ENCODE results near the gene SH2D7. TPM values are rescaled to one million over a fixed set of nuclear protein-coding genes. Genes with fewer than 3 reads are reported as not detected.

SH2D7 gene
- polyA plus RNA-seq, 1 of the 3 experiments (the other 2 are of a cell fraction) = not detected

GRCh38 chr15:78112551-78112950, 20.2 kb downstream of the SH2D7 start:
- POLR2A ChIA-PET = no interaction called here
- CTCF ChIA-PET = interaction anchor here (0.6 to 9.3 kb wide), 33 partner anchors 9 to 1847 kb away, joined by 3 to 175 read pairs (median 5); partner anchors contain the start of genes ACSBG1 and CIB2
- Histone ChIP-seq H3K9ac (no peak overlapping the region), H3K9me3 (no peaks in the 10 kb centered on the region), H3K4me3 (ENCODE audit: low read depth in 2 of 2, low read length in 1 of 2) (no peak overlapping the region), H3K36me3 (replicated peaks in 1 of 2; ENCODE audit: control insufficient read depth in 1 of 2, insufficient read depth in 2 of 2, low read length in 1 of 2) (no peaks in the 10 kb centered on the region), H3K4me2 (no peak overlapping the region), H3K27me3 (ENCODE audit: insufficient read depth) (no peaks in the 10 kb centered on the region), H3K79me2 (ENCODE audit: insufficient read depth) (no peaks in the 10 kb centered on the region), H3F3A (replicated peaks; ENCODE audit: insufficient read depth) (peaks cover 2% of the 10 kb centered on the region), H3K4me1 (ENCODE audit: control insufficient read depth in 1 of 2, insufficient read depth in 2 of 2, low read depth in 1 of 2, low read length in 1 of 2) (no peaks in the 10 kb centered on the region; a peak in 1 of 4 replicates), H2AFZ (ENCODE audit: low read depth) (no peak overlapping the region), H3K9me2 (no peaks in the 10 kb centered on the region), H4K20me1 (ENCODE audit: insufficient read depth) (no peaks in the 10 kb centered on the region), H3K27ac (ENCODE audit: low read depth in 2 of 2, low read length in 1 of 2) (no peak overlapping the region)
- TF ChIP-seq IRF3 (IDR thresholded peaks at IDR 0.05; ENCODE audit: low read depth, low read length) = no peak
- TF ChIP-seq RCOR1 (IDR thresholded peaks at IDR 0.05; ENCODE audit: low read length) = no peak
- TF ChIP-seq NFIC (IDR thresholded peaks at IDR 0.05; ENCODE audit: borderline replicate concordance) = no peak
- no peak for TF ChIP-seq ELF1 (IDR thresholded peaks at IDR 0.05)
- no peak for TF ChIP-seq RAD21 (IDR thresholded peaks at IDR 0.05; ENCODE audit: low read length)
- TF ChIP-seq CTCF (IDR thresholded peaks at IDR 0.05) = no peak
- TF ChIP-seq MXI1 (IDR thresholded peaks at IDR 0.05; ENCODE audit: low read depth, low read length) = no peak
- no peak for TF ChIP-seq YY1 (IDR thresholded peaks at IDR 0.05; ENCODE audit: low read depth)
- no peak for TF ChIP-seq CHD2 (IDR thresholded peaks at IDR 0.05; ENCODE audit: low read length, partially characterized antibody)
- TF ChIP-seq GABPA (IDR thresholded peaks at IDR 0.05; ENCODE audit: low read depth) = no peak
- no peak for TF ChIP-seq SIN3A (IDR thresholded peaks at IDR 0.05; ENCODE audit: borderline replicate concordance, low read depth, low read length)
- TF ChIP-seq NRF1 (IDR thresholded peaks at IDR 0.05; ENCODE audit: low read depth, low read length) = no peak
- DNase-seq = no peak
- 52% methylated on average over 2 of the region's 3 CpGs for WGBS (ENCODE audit: low lambda C conversion rate)

- no peak overlapping the region for H3K4me2 ChIP-seq
- no peak for DNase-seq
- no peaks in the 10 kb centered on the region for H3K79me2 ChIP-seq (ENCODE audit: insufficient read depth)
- ChIA-PET CTCF (interaction anchor here (0.6 to 3.7 kb wide), 3 partner anchors 11 to 133 kb away, joined by 3 to 21 read pairs (median 5); partner anchors contain the start of gene CIB2), POLR2A (no interaction called here)
- H3K4me1 ChIP-seq (ENCODE audit: control insufficient read depth in 1 of 2, insufficient read depth in 2 of 2, low read depth in 1 of 2, low read length in 1 of 2) = no peaks in the 10 kb centered on the region
- no peak overlapping the region for H2AFZ ChIP-seq (ENCODE audit: low read depth)
- no peaks in the 10 kb centered on the region for H3K36me3 ChIP-seq (replicated peaks in 1 of 2; ENCODE audit: control insufficient read depth in 1 of 2, insufficient read depth in 2 of 2, low read length in 1 of 2)
- H3K9me3 ChIP-seq = no peaks in the 10 kb centered on the region
- H3F3A ChIP-seq (replicated peaks; ENCODE audit: insufficient read depth) = peaks cover 3% of the 10 kb centered on the region
- no peak overlapping the region for H3K4me3 ChIP-seq (ENCODE audit: low read depth in 2 of 2, low read length in 1 of 2)
- H3K27me3 ChIP-seq (ENCODE audit: insufficient read depth) = no peaks in the 10 kb centered on the region
- no peak overlapping the region for H3K9ac ChIP-seq
- no peak overlapping the region for H3K27ac ChIP-seq (ENCODE audit: low read depth in 2 of 2, low read length in 1 of 2)
- WGBS (ENCODE audit: low lambda C conversion rate) = 89% methylated on average over 5 of the region's 5 CpGs
- TF ChIP-seq RFX5 (IDR thresholded peaks at IDR 0.05; ENCODE audit: low read length) (no peak), RCOR1 (IDR thresholded peaks at IDR 0.05; ENCODE audit: low read length) (no peak), USF1 (IDR thresholded peaks at IDR 0.05; ENCODE audit: borderline replicate concordance, low read depth) (no peak), RXRA (IDR thresholded peaks at IDR 0.05; ENCODE audit: borderline replicate concordance, low read depth) (no peak), YY1 (IDR thresholded peaks at IDR 0.05; ENCODE audit: low read depth) (no peak), MXI1 (IDR thresholded peaks at IDR 0.05; ENCODE audit: low read depth, low read length) (no peak), FOSL2 (IDR thresholded peaks at IDR 0.05; ENCODE audit: borderline replicate concordance, low read depth) (no peak), NFIC (IDR thresholded peaks at IDR 0.05; ENCODE audit: borderline replicate concordance) (no peak), TCF12 (IDR thresholded peaks at IDR 0.05) (no peak), MAX (IDR thresholded peaks at IDR 0.05; ENCODE audit: low read depth) (no peak), TAF1 (IDR thresholded peaks at IDR 0.05; ENCODE audit: borderline replicate concordance, low read depth, low read length) (no peak), FOXJ3 (CRISPR knock-in tag; IDR thresholded peaks at IDR 0.05) (no peak)
- no peaks in the 10 kb centered on the region for H4K20me1 ChIP-seq (ENCODE audit: insufficient read depth)
- H3K9me2 ChIP-seq = no peaks in the 10 kb centered on the region
These were observed 28.2 kb downstream of the SH2D7 start for GRCh38 chr15:78120523-78120922.

All from SK-N-SH (cell line).